22Rv1 (cell line): ENCODE measurements around the gene ZNF140.

Source experiments
- ZFX ChIP-seq: fragments of 450-650 bp; IDR thresholded peaks from 2 replicates; pipeline ENCODE4 v1.6.1; 2017; ENCODE audit warnings: antibody characterized with exemption, borderline replicate concordance
- TF ChIP-seq, protein P1 (sequence below): fragments of 450-650 bp; IDR thresholded peaks from 2 replicates; pipeline ENCODE4 v1.5.1; 2017; ENCODE audit warnings: mild to moderate bottlenecking

DNA sequence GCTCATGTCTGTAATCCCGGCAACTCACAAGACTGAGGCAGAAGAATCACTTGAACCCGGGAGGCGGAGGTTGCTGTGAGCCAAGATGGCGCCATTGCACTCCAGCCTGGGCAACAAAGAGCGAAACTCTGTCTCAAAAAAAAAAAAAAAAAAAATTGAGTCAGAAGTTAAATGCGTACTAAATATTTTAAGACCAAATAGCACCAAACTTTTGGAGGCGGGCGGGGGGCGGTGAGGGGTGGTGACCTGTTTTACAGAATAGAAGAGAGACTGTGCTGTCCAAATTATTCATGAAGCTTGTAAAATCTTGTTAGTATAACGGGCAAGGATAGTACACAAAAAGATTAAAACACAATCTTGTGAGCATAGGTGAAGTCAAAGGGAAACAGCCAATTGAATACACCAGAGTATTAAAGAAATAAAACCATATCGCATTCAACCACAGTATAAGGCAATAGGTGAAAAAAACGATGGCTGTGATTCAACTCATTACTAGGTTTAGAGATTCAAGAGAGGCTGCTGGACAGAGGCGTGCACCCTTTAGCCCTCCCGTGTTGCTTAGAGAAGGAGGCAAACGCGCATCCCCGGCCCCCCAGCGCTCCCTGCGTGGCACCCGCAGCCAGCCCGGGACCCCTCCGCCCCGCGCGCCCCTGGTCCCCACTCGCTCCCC, 48.8 kb downstream of the ZNF140 start:
- TF ChIP-seq, protein P1, sequence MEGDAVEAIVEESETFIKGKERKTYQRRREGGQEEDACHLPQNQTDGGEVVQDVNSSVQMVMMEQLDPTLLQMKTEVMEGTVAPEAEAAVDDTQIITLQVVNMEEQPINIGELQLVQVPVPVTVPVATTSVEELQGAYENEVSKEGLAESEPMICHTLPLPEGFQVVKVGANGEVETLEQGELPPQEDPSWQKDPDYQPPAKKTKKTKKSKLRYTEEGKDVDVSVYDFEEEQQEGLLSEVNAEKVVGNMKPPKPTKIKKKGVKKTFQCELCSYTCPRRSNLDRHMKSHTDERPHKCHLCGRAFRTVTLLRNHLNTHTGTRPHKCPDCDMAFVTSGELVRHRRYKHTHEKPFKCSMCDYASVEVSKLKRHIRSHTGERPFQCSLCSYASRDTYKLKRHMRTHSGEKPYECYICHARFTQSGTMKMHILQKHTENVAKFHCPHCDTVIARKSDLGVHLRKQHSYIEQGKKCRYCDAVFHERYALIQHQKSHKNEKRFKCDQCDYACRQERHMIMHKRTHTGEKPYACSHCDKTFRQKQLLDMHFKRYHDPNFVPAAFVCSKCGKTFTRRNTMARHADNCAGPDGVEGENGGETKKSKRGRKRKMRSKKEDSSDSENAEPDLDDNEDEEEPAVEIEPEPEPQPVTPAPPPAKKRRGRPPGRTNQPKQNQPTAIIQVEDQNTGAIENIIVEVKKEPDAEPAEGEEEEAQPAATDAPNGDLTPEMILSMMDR = no peak
- no peak for TF ChIP-seq ZFX
